ENCODE results near the gene NXPH3. TPM values are rescaled to one million over a fixed set of nuclear protein-coding genes. Genes with fewer than 3 reads are reported as not detected.

Gene NXPH3
- polyA plus RNA-seq, 1 of the 3 experiments (the other 2 are of a cell fraction): 0.30 TPM

- TF ChIP-seq MEF2A (IDR thresholded peaks at IDR 0.05; ENCODE audit: borderline replicate concordance, low read depth) (no peak), RFX5 (IDR thresholded peaks at IDR 0.05; ENCODE audit: low read length) (no peak), FOXM1 (IDR thresholded peaks at IDR 0.05; ENCODE audit: low read depth) (no peak), GABPA (IDR thresholded peaks at IDR 0.05; ENCODE audit: low read depth) (no peak), PBX3 (IDR thresholded peaks at IDR 0.05) (no peak), RXRA (IDR thresholded peaks at IDR 0.05; ENCODE audit: borderline replicate concordance, low read depth) (no peak), MAX (IDR thresholded peaks at IDR 0.05; ENCODE audit: low read depth) (no peak), POLR2AphosphoS5 (IDR thresholded peaks at IDR 0.05; ENCODE audit: low read depth, low read length) (no peak), EP300 (IDR thresholded peaks at IDR 0.05; ENCODE audit: borderline replicate concordance in 1 of 2, low read depth in 1 of 2, low read length in 1 of 2) (no peak), YY1 (IDR thresholded peaks at IDR 0.05; ENCODE audit: low read depth) (no peak), EZH2phosphoT487 (IDR thresholded peaks at IDR 0.05; ENCODE audit: borderline replicate concordance, low read depth) (no peak), TCF12 (IDR thresholded peaks at IDR 0.05) (no peak), ZBTB33 (IDR thresholded peaks at IDR 0.05; ENCODE audit: borderline replicate concordance, low read depth) (no peak), RCOR1 (IDR thresholded peaks at IDR 0.05; ENCODE audit: low read length) (no peak), JUND (IDR thresholded peaks at IDR 0.05) (no peak), FOSL2 (IDR thresholded peaks at IDR 0.05; ENCODE audit: borderline replicate concordance, low read depth) (no peak), CTCF (IDR thresholded peaks at IDR 0.05) (no peak), FOXJ3 (CRISPR knock-in tag; IDR thresholded peaks at IDR 0.05) (no peak), SIN3A (IDR thresholded peaks at IDR 0.05; ENCODE audit: borderline replicate concordance, low read depth, low read length) (no peak)
Measured at GRCh38 chr17:49587366-49588073, 11.8 kb downstream of the NXPH3 start.

More at GRCh38 chr17:49587366-49588073, 11.8 kb downstream of the NXPH3 start:
- no peak overlapping the region for H3K4me3 ChIP-seq (ENCODE audit: low read depth in 2 of 2, low read length in 1 of 2)
- peaks cover 0 to 10% of the 10 kb centered on the region in 2 experiments for H3K36me3 ChIP-seq (replicated peaks in 1 of 2; ENCODE audit: control insufficient read depth in 1 of 2, insufficient read depth in 2 of 2, low read length in 1 of 2)
- no peaks in the 10 kb centered on the region for H3K9me3 ChIP-seq
- WGBS (ENCODE audit: low lambda C conversion rate): 98% methylated on average over 12 of the region's 12 CpGs
- H3K9ac ChIP-seq: no peak overlapping the region
- no peaks in the 10 kb centered on the region for H4K20me1 ChIP-seq (ENCODE audit: insufficient read depth)
- H3K79me2 ChIP-seq (ENCODE audit: insufficient read depth): no peaks in the 10 kb centered on the region
- DNase-seq: no peak
- H3F3A ChIP-seq (replicated peaks; ENCODE audit: insufficient read depth): peaks cover 15% of the 10 kb centered on the region
- H3K4me2 ChIP-seq: no peak overlapping the region; the same call in 1 of the 2 replicates
- H3K4me1 ChIP-seq (ENCODE audit: control insufficient read depth in 1 of 2, insufficient read depth in 2 of 2, low read depth in 1 of 2, low read length in 1 of 2): peaks cover 3 to 24% of the 10 kb centered on the region in 2 experiments; a peak in 3 of 4 replicates
- ChIA-PET POLR2A (interaction anchor here (0.6 kb wide), 1 partner anchor 965 kb away, joined by 4 read pairs; no protein-coding TSS in a partner anchor), CTCF (interaction anchor here (0.7 to 48.9 kb wide), 4 partner anchors 10 to 106 kb away, joined by 3 to 2107 read pairs (median 8); partner anchors contain the start of genes NXPH3, SLC35B1 and SPOP)
- H2AFZ ChIP-seq (ENCODE audit: low read depth): no peak overlapping the region
- H3K27ac ChIP-seq (ENCODE audit: low read depth in 2 of 2, low read length in 1 of 2): peak overlapping the region in 1 of 2 experiments; percentile 73; a peak in 1 of 4 replicates
- H3K9me2 ChIP-seq: no peaks in the 10 kb centered on the region
- H3K27me3 ChIP-seq (ENCODE audit: insufficient read depth): no peaks in the 10 kb centered on the region

Data from SK-N-SH (cell line).